ENCODE data around the gene DENND2A.
"Not testable (repeated sequence)": the region's sequence is repeated elsewhere in the genome, so short reads cannot be mapped to it uniquely, and the experiment has no call there.

DNA sequence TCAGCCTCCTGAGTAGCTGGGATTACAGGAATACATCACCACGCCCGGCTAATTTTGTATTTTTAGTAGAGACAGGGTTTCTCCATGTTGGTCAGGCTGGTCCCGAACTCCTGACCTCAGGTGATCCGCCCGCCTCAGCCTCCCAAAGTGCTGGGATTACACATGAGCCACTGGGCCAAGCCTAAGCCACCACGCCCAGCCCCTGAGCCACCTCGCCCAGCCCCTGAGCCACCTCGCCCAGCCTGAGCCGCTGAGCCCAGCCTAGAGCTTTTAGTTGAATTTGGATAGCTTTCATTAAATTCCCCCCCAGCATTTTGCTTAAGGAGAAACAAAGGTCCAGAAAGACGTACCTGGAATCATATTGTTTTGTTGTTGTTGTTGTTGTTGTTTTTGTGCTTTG, 29.2 kb upstream of the DENND2A start:
- not testable (repeated sequence) for TF ChIP-seq POLR2A (IDR thresholded peaks at IDR 0.05; ENCODE audit: extremely low read depth, insufficient read length)
- TF ChIP-seq, protein P1, sequence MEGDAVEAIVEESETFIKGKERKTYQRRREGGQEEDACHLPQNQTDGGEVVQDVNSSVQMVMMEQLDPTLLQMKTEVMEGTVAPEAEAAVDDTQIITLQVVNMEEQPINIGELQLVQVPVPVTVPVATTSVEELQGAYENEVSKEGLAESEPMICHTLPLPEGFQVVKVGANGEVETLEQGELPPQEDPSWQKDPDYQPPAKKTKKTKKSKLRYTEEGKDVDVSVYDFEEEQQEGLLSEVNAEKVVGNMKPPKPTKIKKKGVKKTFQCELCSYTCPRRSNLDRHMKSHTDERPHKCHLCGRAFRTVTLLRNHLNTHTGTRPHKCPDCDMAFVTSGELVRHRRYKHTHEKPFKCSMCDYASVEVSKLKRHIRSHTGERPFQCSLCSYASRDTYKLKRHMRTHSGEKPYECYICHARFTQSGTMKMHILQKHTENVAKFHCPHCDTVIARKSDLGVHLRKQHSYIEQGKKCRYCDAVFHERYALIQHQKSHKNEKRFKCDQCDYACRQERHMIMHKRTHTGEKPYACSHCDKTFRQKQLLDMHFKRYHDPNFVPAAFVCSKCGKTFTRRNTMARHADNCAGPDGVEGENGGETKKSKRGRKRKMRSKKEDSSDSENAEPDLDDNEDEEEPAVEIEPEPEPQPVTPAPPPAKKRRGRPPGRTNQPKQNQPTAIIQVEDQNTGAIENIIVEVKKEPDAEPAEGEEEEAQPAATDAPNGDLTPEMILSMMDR (IDR thresholded peaks at IDR 0.05; ENCODE audit: low read depth, low read length), result not testable (repeated sequence)

Data from NB4 (cell line).